Activated CD8-positive, alpha-beta memory T cell treated with anti-CD3 and anti-CD28 coated beads for 36 hours (primary cell): ENCODE results near the gene MTCP1. TPM values are rescaled to one million over a fixed set of nuclear protein-coding genes. Genes with fewer than 3 reads are reported as not detected.

Source experiments
- CTCF ChIA-PET: fragments of 350-600 bp; sonication (Branson Sonifier 250); formaldehyde crosslinking; loops from one replicate; lab custom pipeline; 2021; ENCODE audit warnings: antibody characterized with exemption; lab: Charles Lee
- POLR2A ChIA-PET: fragments of 350-600 bp; sonication (Branson Sonifier 250); formaldehyde crosslinking; loops from one replicate; lab custom pipeline; 2021; ENCODE audit warnings: antibody characterized with exemption; lab: Charles Lee
- total RNA-seq, 2 experiments: library from RNA; stranded (reverse); gene quantifications; one replicate each; pipeline ENCODE4 v1.2.3, GENCODE V29; 2021

MTCP1 gene
- total RNA-seq, 2 experiments from 2014 or later = 21.4 to 21.6 TPM

- ChIA-PET POLR2A (no interaction called here), CTCF (interaction anchor here (0.9 to 2.8 kb wide), 6 partner anchors 8 to 139 kb away, joined by 3 to 8 read pairs (median 4); no protein-coding TSS in a partner anchor)
Measured at GRCh38 chrX:155056877-155057792, 13.8 kb downstream of the MTCP1 start.

DNA sequence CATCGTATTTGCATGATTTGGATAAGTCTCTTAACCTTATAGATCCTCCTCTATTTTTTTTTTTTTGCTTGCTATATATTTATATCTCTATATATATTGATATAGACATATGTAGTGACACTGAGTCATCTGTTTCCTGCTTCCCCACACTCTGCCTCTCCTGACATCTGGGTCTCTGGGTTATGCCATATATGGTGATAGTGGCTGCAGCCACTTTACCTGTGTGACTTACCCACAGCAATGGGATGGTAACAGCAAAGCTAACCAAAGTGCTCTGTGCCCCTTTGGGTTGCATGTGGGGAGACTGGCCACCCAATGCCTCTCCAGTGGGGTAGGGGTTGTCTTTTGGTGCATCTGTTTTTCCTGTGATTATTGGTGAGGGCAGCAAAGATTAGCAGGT is 14.5 kb downstream of the MTCP1 start:
- CTCF ChIA-PET = interaction anchor here (0.9 to 2.8 kb wide), 6 partner anchors 7 to 139 kb away, joined by 3 to 8 read pairs (median 4); no protein-coding TSS in a partner anchor
- POLR2A ChIA-PET = no interaction called here

- CTCF ChIA-PET = no interaction called here
- POLR2A ChIA-PET = no interaction called here
Measured at GRCh38 chrX:155055494-155055893, 15.4 kb downstream of the MTCP1 start.

GRCh38 chrX:155054255-155054654 is 16.7 kb downstream of the MTCP1 start:
- ChIA-PET CTCF (no interaction called here), POLR2A (no interaction called here)

- ChIA-PET CTCF (no interaction called here), POLR2A (no interaction called here)
Measured at GRCh38 chrX:155053656-155054055, 17.3 kb downstream of the MTCP1 start.

DNA sequence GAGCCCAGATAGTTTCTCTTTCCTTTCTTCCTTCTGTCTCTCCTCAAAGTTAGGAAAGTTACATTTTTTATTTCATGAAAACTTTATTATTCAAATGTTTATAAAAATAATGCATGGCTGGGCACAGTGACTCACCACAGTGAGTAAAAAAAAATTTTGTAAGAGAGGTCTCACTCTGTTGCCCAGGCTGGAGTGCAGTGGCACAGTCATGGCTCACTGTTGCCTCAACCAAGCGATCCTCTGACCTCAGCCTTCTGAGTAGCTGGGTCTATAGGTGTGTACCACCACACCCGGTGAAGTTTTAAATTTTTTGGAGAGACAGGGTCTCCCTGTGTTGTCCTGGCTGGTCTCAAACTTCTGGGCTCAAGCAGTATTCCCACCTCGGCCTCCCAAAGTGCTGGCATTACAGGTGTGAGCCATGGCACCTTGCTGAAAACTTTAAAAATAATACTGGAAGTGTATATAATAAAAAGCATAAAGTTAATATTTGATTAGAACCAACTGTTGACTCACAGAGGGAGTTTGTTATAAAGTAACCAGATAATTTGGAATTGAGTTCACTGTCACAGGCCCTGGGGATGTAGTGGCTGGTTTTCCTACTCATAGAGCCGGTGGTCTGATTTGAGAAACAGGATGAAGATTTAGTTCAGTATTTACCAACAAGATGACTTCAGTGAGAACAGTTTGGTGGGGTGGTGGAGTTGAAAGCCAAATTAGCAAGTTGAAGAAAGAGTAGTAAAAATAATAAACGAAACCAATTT is 18.0 kb downstream of the MTCP1 start:
- CTCF ChIA-PET = no interaction called here
- POLR2A ChIA-PET = no interaction called here

DNA sequence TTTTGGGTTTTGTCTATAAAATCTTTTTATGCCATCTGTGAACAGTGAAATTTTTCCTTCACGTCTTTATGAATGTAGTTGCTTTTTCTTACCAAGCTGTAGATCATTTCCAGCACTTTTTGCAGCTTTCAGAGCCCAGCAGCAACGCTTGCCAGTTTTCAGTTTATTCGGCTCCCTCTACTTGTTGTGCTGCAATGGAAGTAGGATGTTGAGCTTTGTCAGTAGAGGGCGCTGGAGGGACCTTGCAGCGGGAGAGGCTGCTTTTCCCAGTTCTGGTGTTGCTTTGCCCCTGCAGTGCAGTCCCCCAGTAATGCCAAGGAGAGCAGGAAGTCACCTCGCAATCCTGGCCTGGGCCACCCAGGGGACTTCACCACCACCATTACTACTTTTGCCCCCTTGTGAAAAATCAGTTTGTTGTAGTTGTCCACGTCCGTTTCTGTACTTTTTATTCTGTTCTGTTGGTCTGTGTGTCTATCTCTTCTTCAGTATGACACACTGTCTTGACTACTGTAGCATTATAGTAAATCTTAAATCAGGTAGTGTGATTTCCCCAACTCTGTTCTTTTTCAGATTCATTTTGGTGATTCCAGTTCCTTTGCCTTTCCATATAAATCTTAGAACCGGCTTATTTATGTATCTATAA is 21.8 kb downstream of the MTCP1 start:
- ChIA-PET CTCF (interaction anchor here (1.0 kb wide), 1 partner anchor 8 kb away, joined by 3 read pairs; no protein-coding TSS in a partner anchor), POLR2A (no interaction called here)

- ChIA-PET POLR2A (no interaction called here), CTCF (no interaction called here)
Measured at GRCh38 chrX:155046811-155047528, 24.0 kb downstream of the MTCP1 start.

DNA sequence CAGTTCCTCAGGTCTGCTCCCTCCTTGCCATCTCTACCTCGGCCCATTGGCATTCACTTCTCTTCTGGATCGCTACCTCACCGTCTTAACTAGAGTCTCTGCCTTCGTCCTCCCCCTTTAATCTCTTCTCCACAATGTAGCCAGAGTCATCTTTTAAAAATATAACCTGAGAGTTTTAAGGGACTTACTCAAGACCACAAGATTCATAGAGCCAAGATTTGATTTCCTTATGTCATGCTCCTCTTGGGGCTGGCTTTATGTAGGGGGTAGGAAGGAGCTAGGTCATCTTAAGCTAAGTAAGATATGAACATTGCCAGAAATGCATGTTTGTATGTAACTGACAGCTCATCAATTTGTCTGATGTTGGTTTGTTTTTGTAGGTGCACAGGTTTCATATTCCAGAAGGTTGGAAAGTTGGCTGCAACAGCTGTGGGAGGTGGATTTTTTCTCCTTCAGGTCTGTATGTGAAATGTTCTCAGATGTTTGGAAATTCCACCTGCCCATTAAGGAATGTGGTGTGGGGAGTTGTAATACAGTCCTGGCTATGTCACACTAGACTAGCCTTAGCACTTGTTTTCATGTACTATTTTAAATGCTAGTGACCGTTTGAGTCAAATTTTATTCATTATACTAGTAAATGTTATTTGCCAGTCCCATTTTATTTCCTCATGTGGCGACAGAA is 24.7 kb downstream of the MTCP1 start:
- POLR2A ChIA-PET = no interaction called here
- CTCF ChIA-PET = no interaction called here

- POLR2A ChIA-PET = no interaction called here
- CTCF ChIA-PET = no interaction called here
Measured at GRCh38 chrX:155035688-155036087, 35.2 kb downstream of the MTCP1 start.

GRCh38 chrX:155031657-155032056 is 39.3 kb downstream of the MTCP1 start:
- POLR2A ChIA-PET = no interaction called here
- CTCF ChIA-PET = no interaction called here

DNA sequence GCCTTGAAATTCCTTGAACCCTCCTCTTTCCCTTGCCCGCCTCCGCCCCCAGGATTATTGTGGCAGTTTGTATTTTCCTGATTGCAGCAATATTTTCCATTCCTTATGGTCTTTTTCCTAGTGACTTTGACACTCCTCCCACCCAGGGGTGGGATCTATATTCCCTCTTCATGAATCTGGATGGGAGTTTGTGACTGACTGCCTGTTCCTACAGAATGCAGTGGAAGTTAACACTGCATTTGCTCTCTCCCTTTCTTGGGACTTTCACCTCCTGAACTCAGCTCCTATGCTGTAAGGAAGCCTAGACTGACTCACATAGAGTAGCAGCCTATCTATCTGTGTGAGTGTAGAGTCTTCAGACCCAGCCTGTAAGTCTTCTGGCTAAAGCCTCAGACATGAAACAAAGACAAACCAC is 42.1 kb downstream of the MTCP1 start:
- ChIA-PET POLR2A (no interaction called here), CTCF (no interaction called here)

DNA sequence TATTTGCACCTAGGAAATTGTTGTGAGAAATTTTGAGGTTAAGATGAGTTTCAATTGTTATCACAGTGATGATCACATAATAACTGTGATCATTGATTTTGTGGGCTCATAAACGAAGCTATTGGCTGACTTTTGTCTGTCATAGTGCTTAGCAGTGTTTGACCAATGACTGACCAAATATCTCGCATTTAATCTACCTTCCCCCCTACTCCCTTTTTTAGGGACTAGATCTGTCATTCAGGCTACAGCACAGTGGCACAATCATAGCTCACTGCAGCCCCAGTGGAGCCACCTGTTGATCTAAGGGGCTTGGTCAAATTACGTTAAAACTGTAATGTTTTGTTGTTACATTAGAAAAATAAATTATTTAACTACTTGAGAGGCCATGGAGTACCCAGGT is 42.8 kb downstream of the MTCP1 start:
- POLR2A ChIA-PET = no interaction called here
- CTCF ChIA-PET = no interaction called here

DNA sequence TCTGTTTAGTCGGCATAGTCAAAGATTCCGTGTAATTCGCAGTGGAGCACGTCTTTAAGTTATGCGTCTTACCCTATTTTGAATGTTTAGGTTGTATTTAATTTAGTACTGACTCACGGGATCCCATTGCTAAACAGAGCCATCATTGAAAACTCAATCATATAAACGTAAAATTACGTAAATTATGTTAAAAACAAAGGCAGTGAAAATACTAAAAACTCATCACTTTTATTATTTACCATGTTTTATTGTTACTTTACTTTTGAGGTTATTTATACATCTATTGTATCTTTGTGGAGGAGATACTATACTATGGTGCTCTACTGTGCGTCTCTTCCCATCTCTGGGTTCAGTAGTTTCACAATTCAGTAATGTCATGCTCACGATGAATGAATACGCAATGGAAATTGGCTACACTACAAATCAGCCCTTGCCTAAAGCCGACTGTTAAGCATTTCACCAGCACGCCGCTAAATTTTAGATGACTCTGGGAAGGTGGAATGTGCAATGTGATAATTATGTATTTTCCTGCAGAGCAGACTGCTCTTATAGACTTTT is 43.3 kb downstream of the MTCP1 start:
- POLR2A ChIA-PET = no interaction called here

GRCh38 chrX:155026727-155027508 is 44.0 kb downstream of the MTCP1 start, which contains the start of gene FUNDC2:
FUNDC2 (plus strand) TSS chrX:155026844; CDS start chrX:155026939, 95 bp downstream.
- CTCF ChIA-PET = no interaction called here
- POLR2A ChIA-PET = interaction anchor here (0.6 to 1.1 kb wide), 5 partner anchors 36 to 237 kb away, joined by 3 read pairs; partner anchors contain the start of gene BRCC3

More for the DNA sequence above, 43.3 kb downstream of the MTCP1 start:
- CTCF ChIA-PET = no interaction called here

DNA sequence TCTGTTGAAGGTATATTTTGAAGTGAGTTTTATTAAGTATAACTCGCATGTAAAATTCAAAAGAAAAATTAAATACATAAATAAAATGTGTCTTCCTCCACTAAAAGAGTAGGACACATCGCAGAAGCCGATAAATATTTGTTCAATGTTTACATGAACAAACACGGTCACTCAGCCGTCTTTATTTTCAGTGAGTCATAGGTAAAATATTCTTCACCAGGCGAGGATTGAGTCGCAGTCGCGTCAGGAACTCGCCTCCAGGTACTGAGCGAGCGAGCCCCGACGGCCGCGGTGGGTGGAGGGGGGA is 44.6 kb downstream of the MTCP1 start:
- POLR2A ChIA-PET = interaction anchor here (0.6 to 1.1 kb wide), 5 partner anchors 36 to 237 kb away, joined by 3 read pairs; partner anchors contain the start of gene BRCC3
- CTCF ChIA-PET = no interaction called here
